ENCODE data around the gene EIF3F. TPM values are rescaled to one million over a fixed set of nuclear protein-coding genes. Genes with fewer than 3 reads are reported as not detected.

EIF3F gene
- total RNA-seq, 1 donor from 2014 or later: 257 TPM

DNA sequence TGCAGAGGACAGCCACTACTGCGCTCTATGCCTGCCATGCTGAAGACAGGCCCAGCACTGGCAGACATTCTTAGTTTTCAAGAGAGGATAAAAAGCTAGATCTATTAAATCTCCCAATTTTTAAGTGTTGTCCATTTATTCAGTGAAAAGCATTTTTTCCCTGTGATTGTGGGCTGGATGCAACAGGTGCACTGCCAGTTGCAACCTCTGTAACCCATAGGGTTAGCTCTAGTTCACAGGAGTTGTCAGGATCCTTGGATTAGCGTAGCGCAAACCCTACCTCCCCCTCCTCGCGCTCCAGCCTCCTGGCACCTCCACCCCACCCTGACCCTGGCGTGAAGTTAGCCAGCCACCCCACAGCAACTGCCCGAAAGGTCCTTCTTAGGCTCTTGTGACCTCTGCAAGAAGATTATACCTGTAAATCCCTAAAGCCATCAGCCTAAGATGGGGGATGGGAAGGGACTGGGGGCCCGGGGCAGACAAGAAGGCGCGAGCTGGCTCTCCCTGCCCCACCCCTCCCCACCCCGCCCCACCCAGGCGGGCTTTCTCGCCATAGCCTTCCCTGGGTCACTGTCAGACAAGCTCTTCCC is 30.9 kb downstream of the EIF3F start:
- Histone ChIP-seq H3K4me2 (peak overlapping the region; percentile 100), H3K79me2 (ENCODE audit: low read depth) (no peaks in the 10 kb centered on the region), H4K20me1 (ENCODE audit: low read depth) (peaks cover 17% of the 10 kb centered on the region), H3K4me3 (peak overlapping the region; percentile 87), H3K36me3 (no peaks in the 10 kb centered on the region), H3K4me1 (peaks cover 10% of the 10 kb centered on the region), H3K9me3 (ENCODE audit: low read depth) (no peaks in the 10 kb centered on the region), H3K27ac (no peak overlapping the region), H3F3A (ENCODE audit: low read depth) (peaks cover 18% of the 10 kb centered on the region), H2AFZ (replicated peaks) (no peak overlapping the region), H3K27me3 (peaks cover 77% of the 10 kb centered on the region), H3K9ac (no peak overlapping the region)
- peaks cover 20% of the 10 kb centered on the region for H3K4me1 Mint-ChIP-seq
- H3K27me3 Mint-ChIP-seq (ENCODE audit: insufficient read depth, low read depth): peaks cover 34% of the 10 kb centered on the region
- H3K36me3 Mint-ChIP-seq: no peaks in the 10 kb centered on the region
- H3K4me3 Mint-ChIP-seq: peak overlapping the region; percentile 83
- peak; percentile 24 for DNase-seq (ENCODE audit: low spot score)
- no peak overlapping the region for H3K27ac Mint-ChIP-seq
- H3K9me3 Mint-ChIP-seq: no peaks in the 10 kb centered on the region
- no peak for TF ChIP-seq EZH2phosphoT487 (IDR thresholded peaks at IDR 0.05)

DNA sequence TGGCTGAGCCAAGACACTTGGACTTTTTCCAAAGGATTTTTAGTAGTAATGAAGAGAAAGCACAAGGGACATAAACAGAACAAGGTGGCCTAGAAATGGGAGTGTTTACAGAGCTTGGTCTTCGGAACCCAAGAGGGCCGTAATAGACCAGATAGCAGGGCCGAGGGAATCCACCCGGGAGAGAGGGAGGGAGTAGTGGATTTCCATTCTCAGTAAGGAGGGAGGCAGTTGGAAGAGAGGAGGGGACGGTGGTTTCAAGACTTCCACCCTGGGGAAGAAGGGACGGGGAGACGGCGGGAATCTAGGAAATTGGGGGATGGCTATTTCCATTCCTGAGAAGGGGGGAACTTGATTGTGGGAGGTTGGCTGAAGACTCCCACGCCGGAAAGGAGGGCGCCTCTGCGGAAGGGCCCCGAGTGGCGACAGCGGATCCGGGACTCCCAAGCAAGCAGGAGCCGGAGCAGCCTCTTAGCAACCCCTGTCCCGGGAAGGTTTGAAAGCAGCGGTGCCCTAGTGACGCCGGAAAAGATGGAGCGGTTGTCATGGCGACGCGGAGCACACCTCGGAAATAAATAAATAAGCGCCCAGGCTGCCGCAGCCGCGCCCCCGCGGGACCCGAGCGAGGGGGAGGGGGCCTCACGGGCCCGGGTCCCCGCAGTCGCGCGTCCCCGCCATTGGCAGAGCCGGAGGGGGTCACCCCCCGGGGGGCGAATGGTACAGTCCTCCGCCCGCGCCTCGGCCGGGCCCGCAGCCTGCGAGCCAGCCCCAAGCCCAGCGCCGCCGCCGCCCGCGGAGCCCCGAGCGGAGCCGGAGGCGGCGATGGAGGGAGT is 31.6 kb downstream of the EIF3F start:
- H3F3A ChIP-seq (ENCODE audit: low read depth): peaks cover 18% of the 10 kb centered on the region
- TF ChIP-seq, protein P1, sequence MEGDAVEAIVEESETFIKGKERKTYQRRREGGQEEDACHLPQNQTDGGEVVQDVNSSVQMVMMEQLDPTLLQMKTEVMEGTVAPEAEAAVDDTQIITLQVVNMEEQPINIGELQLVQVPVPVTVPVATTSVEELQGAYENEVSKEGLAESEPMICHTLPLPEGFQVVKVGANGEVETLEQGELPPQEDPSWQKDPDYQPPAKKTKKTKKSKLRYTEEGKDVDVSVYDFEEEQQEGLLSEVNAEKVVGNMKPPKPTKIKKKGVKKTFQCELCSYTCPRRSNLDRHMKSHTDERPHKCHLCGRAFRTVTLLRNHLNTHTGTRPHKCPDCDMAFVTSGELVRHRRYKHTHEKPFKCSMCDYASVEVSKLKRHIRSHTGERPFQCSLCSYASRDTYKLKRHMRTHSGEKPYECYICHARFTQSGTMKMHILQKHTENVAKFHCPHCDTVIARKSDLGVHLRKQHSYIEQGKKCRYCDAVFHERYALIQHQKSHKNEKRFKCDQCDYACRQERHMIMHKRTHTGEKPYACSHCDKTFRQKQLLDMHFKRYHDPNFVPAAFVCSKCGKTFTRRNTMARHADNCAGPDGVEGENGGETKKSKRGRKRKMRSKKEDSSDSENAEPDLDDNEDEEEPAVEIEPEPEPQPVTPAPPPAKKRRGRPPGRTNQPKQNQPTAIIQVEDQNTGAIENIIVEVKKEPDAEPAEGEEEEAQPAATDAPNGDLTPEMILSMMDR (IDR thresholded peaks at IDR 0.05): no peak
- no peak for TF ChIP-seq EZH2phosphoT487 (IDR thresholded peaks at IDR 0.05)
- TF ChIP-seq EZH2 (IDR thresholded peaks at IDR 0.05): no peak
- H3K27ac Mint-ChIP-seq: peak overlapping the region; percentile 4
- no peaks in the 10 kb centered on the region for H3K79me2 ChIP-seq (ENCODE audit: low read depth)
- H3K36me3 ChIP-seq: no peaks in the 10 kb centered on the region
- no peaks in the 10 kb centered on the region for H3K9me3 Mint-ChIP-seq
- H3K9me3 ChIP-seq (ENCODE audit: low read depth): no peaks in the 10 kb centered on the region
- no peak overlapping the region for H3K9ac ChIP-seq
- peaks cover 34% of the 10 kb centered on the region for H3K27me3 Mint-ChIP-seq (ENCODE audit: insufficient read depth, low read depth)
- H2AFZ ChIP-seq (replicated peaks): peak overlapping the region; percentile 86
- peaks cover 17% of the 10 kb centered on the region for H4K20me1 ChIP-seq (ENCODE audit: low read depth)
- no peaks in the 10 kb centered on the region for H3K36me3 Mint-ChIP-seq
- H3K4me3 ChIP-seq: peak overlapping the region; percentile 87
- DNase-seq (ENCODE audit: low spot score): peak; percentile 90
- H3K4me3 Mint-ChIP-seq: peak overlapping the region; percentile 83
- H3K4me1 Mint-ChIP-seq: peaks cover 20% of the 10 kb centered on the region
- H3K4me2 ChIP-seq: peak overlapping the region; percentile 100
- H3K27me3 ChIP-seq: peaks cover 77% of the 10 kb centered on the region
- peaks cover 10% of the 10 kb centered on the region for H3K4me1 ChIP-seq
- no peak overlapping the region for H3K27ac ChIP-seq

DNA sequence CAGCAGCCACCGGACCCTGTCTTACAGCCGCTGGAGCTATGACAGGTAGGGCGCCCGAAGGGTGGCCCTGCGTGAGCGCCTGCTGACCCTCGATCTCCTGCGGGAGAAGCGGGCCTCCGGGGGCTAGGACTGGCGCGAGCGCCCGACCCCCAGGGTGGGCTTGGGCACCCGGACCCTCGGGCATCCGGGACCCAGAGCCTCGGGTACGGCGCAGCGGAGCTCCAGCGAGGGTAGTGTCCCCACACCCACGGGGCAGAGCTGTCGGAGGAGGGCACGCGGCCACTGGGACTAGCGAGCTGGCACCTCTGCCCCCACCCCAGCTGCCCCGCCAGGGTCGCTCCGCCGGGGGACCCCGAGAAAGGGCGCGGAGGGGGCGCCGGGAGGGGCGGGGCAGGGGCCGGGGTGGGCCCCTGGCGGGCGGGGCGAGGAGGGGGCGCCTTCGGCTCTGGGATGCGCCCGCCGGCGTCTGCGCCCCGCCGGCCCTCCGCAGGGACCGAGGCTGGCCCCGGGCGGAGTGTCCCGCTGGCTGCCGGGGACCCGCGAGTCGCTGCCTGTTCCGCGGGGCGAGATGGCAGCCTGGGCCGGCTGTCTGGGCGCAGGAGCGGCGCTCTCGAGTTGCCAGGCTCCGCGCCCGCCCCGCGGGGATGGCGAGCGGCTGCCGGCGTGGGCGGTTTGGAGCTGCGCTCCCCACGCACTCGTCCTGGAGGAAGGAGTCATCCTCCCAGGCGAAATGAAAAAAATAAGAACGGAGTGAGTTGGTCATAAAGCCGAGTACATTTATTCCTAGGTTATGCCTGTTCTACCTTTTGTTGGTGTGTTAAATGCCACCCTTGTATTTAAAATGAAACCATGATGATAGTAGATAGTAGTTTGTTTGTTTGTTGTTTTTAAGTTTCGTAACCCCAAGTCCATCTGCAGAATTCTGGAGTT is 32.4 kb downstream of the EIF3F start:
- H3K4me3 ChIP-seq: peak overlapping the region; percentile 87
- H3K79me2 ChIP-seq (ENCODE audit: low read depth): no peaks in the 10 kb centered on the region
- peaks cover 17% of the 10 kb centered on the region for H4K20me1 ChIP-seq (ENCODE audit: low read depth)
- no peak overlapping the region for H3K9ac ChIP-seq
- H3F3A ChIP-seq (ENCODE audit: low read depth): peaks cover 18% of the 10 kb centered on the region
- no peaks in the 10 kb centered on the region for H3K36me3 ChIP-seq
- H3K4me1 Mint-ChIP-seq: peaks cover 20% of the 10 kb centered on the region
- no peak overlapping the region for H3K27ac ChIP-seq
- H3K4me1 ChIP-seq: peaks cover 10% of the 10 kb centered on the region
- H2AFZ ChIP-seq (replicated peaks): peak overlapping the region; percentile 86
- H3K27me3 ChIP-seq: peaks cover 77% of the 10 kb centered on the region
- peaks cover 29% of the 10 kb centered on the region for H3K27me3 Mint-ChIP-seq (ENCODE audit: insufficient read depth, low read depth)
- H3K27ac Mint-ChIP-seq: no peak overlapping the region
- H3K36me3 Mint-ChIP-seq: no peaks in the 10 kb centered on the region
- peak overlapping the region; percentile 100 for H3K4me2 ChIP-seq
- no peaks in the 10 kb centered on the region for H3K9me3 ChIP-seq (ENCODE audit: low read depth)
- TF ChIP-seq, protein P1 (IDR thresholded peaks at IDR 0.05): no peak
- TF ChIP-seq EZH2phosphoT487 (IDR thresholded peaks at IDR 0.05) (peak; percentile 87), EZH2 (IDR thresholded peaks at IDR 0.05) (peak; percentile 82)
- H3K4me3 Mint-ChIP-seq: peak overlapping the region; percentile 83
- H3K9me3 Mint-ChIP-seq: no peaks in the 10 kb centered on the region
- DNase-seq (ENCODE audit: low spot score): peak; percentile 55

All from neural progenitor cell (in vitro differentiated cells).